Renal pelvis (tissue), 12 donors: ENCODE results near the gene RXFP4. TPM values are rescaled to one million over a fixed set of nuclear protein-coding genes. Genes with fewer than 3 reads are reported as not detected.
"Not testable (repeated sequence)": the region's sequence is repeated elsewhere in the genome, so short reads cannot be mapped to it uniquely, and the experiment has no call there.

Experiments used
- DNase-seq: peaks from one replicate; pipeline ENCODE4 v3.0.0-alpha.2; 2013
- long read RNA-seq, 16 experiments: transcript quantifications; one replicate each; lab custom pipeline, GENCODE V29; 2026
- polyA plus RNA-seq, 3 donors: library from polyadenylated mRNA; unstranded; fragments of 120-200 nt; gene quantifications; one replicate each; pipeline ENCODE4 v1.2.1, GENCODE V29; 2013; ENCODE audit not compliant: insufficient read length in 3 of 3

RXFP4 gene, protein sequence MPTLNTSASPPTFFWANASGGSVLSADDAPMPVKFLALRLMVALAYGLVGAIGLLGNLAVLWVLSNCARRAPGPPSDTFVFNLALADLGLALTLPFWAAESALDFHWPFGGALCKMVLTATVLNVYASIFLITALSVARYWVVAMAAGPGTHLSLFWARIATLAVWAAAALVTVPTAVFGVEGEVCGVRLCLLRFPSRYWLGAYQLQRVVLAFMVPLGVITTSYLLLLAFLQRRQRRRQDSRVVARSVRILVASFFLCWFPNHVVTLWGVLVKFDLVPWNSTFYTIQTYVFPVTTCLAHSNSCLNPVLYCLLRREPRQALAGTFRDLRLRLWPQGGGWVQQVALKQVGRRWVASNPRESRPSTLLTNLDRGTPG
- polyA plus RNA-seq: under 1 TPM in 1 of 3 donors, not detected in 2; 0.24 TPM
- long read RNA-seq, donor 1: 0 reads
- long read RNA-seq, donor 2: 0 reads
- long read RNA-seq, donor 3: 0 reads
- long read RNA-seq, donor 4: 0 reads
- long read RNA-seq, donor 5: 0 reads
- long read RNA-seq, donor 6, partial matches to known transcripts: 0 of 1 reads
- long read RNA-seq, donor 6, other reads (novel, unspliced or antisense): 0 of 1 reads
- long read RNA-seq, donor 7: 0 reads
- long read RNA-seq, donor 8: 0 reads
- long read RNA-seq, donor 9: 0 reads
- long read RNA-seq, donor 10: 0 reads
- long read RNA-seq, donor 11: 0 reads
- long read RNA-seq, donor 12: 0 reads
- long read RNA-seq, donor 13, partial matches to known transcripts: 0 of 1 reads
- long read RNA-seq, donor 13, other reads (novel, unspliced or antisense): 0 of 1 reads
- long read RNA-seq, donor 14: 0 reads
- long read RNA-seq, donor 15, partial matches to known transcripts: 0 of 2 reads
- long read RNA-seq, donor 15, other reads (novel, unspliced or antisense): 0 of 2 reads
- long read RNA-seq, donor 16, partial matches to known transcripts: 0 of 2 reads
- long read RNA-seq, donor 16, other reads (novel, unspliced or antisense): 0 of 2 reads

GRCh38 chr1:155940993-155941844, at the start of gene RXFP4:
RXFP4 (plus strand) TSS chr1:155941638; CDS start chr1:155941710, 72 bp downstream.
- no peak for DNase-seq

GRCh38 chr1:155892796-155893195, 48.6 kb upstream of the RXFP4 start:
- DNase-seq: no peak

- peak; percentile 38 for DNase-seq
Observed at GRCh38 chr1:155893389-155894142, 47.9 kb upstream of the RXFP4 start.

DNA sequence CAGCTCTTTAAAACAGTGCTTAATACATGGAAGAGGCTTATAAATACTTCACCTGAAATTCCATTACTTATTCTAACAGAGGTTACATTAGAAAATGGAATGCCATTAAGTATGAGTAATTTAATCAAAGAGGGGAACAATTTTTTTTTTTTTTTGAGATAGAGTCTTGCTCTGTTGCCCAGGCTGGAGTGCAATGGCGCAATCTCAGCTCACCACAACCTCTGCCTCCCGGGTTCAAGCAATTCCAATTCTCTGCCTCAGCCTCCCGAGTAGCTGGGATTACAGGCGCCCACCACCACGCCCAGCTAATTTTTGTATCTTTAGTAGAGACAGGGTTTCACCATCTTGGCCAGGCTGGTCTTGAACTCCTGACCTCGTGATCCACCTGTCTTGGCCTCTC, 45.8 kb upstream of the RXFP4 start:
- not testable (repeated sequence) for DNase-seq

GRCh38 chr1:155896476-155896875, 45.0 kb upstream of the RXFP4 start:
- DNase-seq: not testable (repeated sequence)

DNA sequence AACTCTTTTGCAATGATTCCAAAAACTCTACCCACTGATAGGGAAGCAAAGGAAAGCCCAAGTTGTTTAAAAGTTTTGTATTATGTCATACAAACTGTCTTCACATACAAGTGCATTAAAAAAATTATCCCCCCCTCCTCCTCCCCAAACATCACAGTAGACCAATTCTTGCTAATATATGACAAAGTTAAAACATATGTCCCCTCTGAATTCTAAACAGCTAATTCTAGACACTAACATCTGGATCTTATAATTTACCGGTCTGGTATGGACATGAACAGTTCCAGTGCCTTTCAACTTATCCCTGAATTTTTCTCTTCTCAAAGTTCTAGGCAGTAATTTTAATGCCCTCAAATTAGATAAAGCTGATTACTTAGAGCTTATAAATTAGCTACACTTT, 43.7 kb upstream of the RXFP4 start:
- DNase-seq: no peak

DNA sequence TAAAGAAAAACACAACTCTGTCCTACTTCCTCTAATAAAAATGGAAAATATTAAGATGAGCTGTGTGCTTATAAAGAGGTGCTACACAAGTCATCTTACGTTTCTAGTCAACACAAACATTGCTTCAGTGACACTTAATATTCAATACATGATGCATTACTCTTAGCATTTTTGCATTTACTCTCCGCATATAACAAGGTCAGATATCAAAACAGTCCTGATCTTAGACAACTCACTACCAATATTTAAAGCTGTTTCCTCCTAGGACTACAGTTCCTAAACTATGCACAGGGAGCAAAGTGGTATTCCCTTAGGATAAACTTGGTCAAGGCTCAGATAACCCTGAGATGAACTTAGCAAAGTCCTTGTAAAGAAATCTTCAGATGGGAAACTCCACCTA, 42.5 kb upstream of the RXFP4 start:
- no peak for DNase-seq

- DNase-seq: no peak
Observed at GRCh38 chr1:155899683-155900082, 41.8 kb upstream of the RXFP4 start.

DNA sequence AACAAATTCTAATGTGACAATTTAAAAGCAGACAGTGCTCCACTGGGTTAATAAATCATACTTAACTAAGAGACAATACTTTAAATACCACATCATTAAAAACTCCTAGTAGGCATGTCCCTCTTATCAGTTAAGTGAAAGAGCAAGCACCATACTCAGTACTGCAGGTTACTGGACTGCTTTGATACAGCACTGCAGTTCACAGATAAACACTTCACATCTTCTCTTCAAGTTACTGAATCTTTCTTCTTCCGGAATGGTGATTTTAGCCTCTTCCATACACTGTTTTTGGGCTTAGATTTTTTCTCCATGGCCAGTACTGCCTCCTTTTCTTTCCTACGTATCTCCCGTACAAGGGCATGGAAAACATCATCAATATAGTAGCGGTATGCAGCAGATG, 41.3 kb upstream of the RXFP4 start:
- DNase-seq: no peak

DNA sequence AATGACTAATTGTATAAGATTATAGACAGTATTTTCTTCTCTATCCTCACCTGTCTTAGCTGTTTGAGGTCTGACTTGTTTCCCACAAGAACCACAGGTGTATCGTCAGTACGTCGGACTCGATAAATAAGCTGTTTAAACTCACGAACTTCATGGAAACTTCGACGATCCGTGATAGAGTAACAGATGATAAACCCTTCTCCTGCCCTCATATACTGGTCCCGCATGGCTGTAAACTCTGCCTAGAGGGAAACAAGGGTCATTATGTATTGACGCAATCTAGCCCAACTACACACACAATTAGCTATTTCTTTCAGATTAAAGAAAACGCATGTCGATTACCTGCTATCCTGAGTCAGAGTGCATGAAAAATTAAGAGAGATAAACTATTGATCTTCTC, 37.2 kb upstream of the RXFP4 start:
- no peak for DNase-seq

DNA sequence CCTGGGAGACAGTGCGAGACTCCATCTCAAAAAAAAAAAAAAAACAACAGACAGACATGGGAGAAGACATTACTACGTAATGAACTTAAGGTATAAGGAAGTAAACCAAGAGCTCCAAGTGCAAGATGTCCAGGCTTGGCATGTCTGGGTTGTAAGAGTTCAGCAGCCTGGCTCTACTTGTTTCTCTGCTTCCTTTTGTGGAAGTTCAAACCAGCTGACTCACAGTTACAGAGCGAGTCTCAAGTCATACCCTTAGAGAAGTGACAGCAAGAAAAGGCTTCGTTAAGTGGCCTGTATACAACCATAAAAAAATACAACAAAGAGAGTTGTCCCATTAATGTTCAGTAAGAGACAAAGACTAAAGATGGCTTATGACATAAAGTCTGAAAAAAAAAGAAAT, 31.5 kb upstream of the RXFP4 start:
- no peak for DNase-seq

GRCh38 chr1:155910621-155911121, 30.8 kb upstream of the RXFP4 start:
- DNase-seq: peak; percentile 30

- peak; percentile 86 for DNase-seq
Observed at GRCh38 chr1:155911156-155912055, 30.0 kb upstream of the RXFP4 start, which contains the start of gene RIT1. RIT1 (minus strand) TSS chr1:155911349; CDS start chr1:155910761, 588 bp downstream.

- no peak for DNase-seq
Observed at GRCh38 chr1:155912056-155912536, 29.3 kb upstream of the RXFP4 start.

DNA sequence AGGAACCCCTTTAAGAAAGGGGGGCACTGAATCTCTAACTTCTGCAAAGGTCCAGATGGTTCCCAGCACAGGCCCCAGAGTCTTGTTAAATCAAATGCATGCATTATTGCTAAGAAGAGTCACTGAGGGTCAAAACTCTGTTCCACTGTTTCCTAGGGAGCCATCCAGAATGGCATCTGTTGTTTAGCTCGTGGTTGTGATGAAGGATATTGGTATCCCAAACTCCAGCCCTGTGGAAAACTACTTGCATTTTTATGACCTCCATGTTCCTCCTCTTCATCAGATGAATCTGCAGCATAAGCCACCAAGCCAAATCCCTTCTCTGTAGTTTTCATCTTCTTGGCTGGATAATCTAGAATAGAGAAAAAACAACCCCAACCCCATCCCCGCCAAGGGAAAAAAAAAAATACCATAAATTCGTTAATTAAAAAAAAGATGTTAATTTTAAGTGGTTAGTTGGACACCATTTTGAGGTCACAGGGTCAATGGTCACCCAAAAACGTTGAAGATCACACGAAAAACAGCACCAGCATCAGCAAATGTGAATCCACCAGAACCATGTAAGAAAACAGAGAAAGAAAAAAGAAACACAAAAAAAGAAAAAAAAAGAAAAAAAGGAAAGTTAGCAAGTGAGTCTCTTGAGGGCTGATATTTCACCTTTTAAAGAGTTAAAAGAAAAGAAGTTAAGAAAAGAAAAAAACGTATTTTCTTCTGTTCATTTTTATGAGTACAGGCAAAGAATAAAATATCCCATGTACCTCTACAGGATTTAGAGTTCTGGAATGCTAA, 27.3 kb upstream of the RXFP4 start:
- DNase-seq: no peak

GRCh38 chr1:155918660-155919059, 22.8 kb upstream of the RXFP4 start:
- no peak for DNase-seq

- DNase-seq: no peak
Observed at GRCh38 chr1:155919801-155920200, 21.6 kb upstream of the RXFP4 start.

- DNase-seq: no peak
Observed at GRCh38 chr1:155920717-155921116, 20.7 kb upstream of the RXFP4 start.
